H1 (cell line): ENCODE results near the gene SERPINF2. TPM values are rescaled to one million over a fixed set of nuclear protein-coding genes. Genes with fewer than 3 reads are reported as not detected.

ENCODE experiments used
- CTCF ChIA-PET: fragments of 300-600 bp; sonication (Branson Sonifier 250); formaldehyde crosslinking; loops from one replicate; lab custom pipeline; 2021; ENCODE audit not compliant: partially characterized antibody; lab: Charles Lee
- POLR2A ChIA-PET: fragments of 300-600 bp; sonication (Branson Sonifier 250); formaldehyde crosslinking; loops from one replicate; lab custom pipeline; 2021; ENCODE audit warnings: inconsistent platforms; ENCODE audit not compliant: partially characterized antibody; lab: Charles Lee
- DNase-seq, 2 experiments: peaks; one replicate each; pipeline versions ENCODE4 v3.0.0 to v3.0.0-alpha.2; 2010 to 2022; ENCODE audit warnings: low spot score in 2 of 2, low read depth in 1 of 2, mixed read lengths in 1 of 2
- FAIRE-seq: peaks from 2 replicates; lab custom pipeline; 2011; peaks lifted over from hg19 to GRCh38; lab: Jason Lieb, UNC
- H2AFZ ChIP-seq: 2 replicates; pipeline ENCODE4 v1.8.1; 2012; ENCODE audit warnings: low read length, inconsistent platforms
- H2AK5ac ChIP-seq: 2 replicates; pipeline ENCODE4 v1.6.1; 2013; ENCODE audit warnings: low read depth, low read length
- H2BK120ac ChIP-seq: replicated peaks from 2 replicates; pipeline ENCODE3; 2013; ENCODE audit warnings: low read depth, low read length, inconsistent platforms
- H2BK12ac ChIP-seq: 2 replicates; pipeline ENCODE4 v1.6.1; 2013; ENCODE audit warnings: low read depth, low read length
- H2BK15ac ChIP-seq: 2 replicates; pipeline ENCODE4 v1.6.1; 2013; ENCODE audit warnings: low read length
- H2BK20ac ChIP-seq: 2 replicates; pipeline ENCODE4 v1.6.1; 2013; ENCODE audit warnings: low read length
- H2BK5ac ChIP-seq: 2 replicates; pipeline ENCODE4 v1.6.1; 2013; ENCODE audit warnings: low read depth, low read length
- H3K14ac ChIP-seq: 2 replicates; pipeline ENCODE4 v1.6.1; 2013; ENCODE audit warnings: inconsistent platforms; ENCODE audit not compliant: insufficient read length
- H3K18ac ChIP-seq: 2 replicates; pipeline ENCODE4 v1.6.1; 2013; ENCODE audit warnings: low read length; ENCODE audit errors: extremely low read depth
- H3K23ac ChIP-seq: 2 replicates; pipeline ENCODE4 v1.6.1; 2013; ENCODE audit warnings: inconsistent platforms; ENCODE audit not compliant: insufficient read length
- H3K23me2 ChIP-seq: 2 replicates; pipeline ENCODE4 v1.6.1; 2013; ENCODE audit warnings: low read depth, low read length
- H3K27ac ChIP-seq: 2 replicates; pipeline ENCODE4 v1.6.1; 2011; ENCODE audit warnings: low read depth, low read length, inconsistent platforms
- H3K27me3 ChIP-seq, 4 experiments: replicated peaks in 1 of 4; 1 replicate in 1 of 4; 2 replicates in 3 of 4; pipeline versions ENCODE4 v1.6.1 to v1.8.1; 2011 to 2013; ENCODE audit warnings: low read length in 3 of 4, mild to moderate bottlenecking in 3 of 4, inconsistent platforms in 2 of 4, mixed read lengths in 2 of 4, moderate library complexity in 1 of 4; ENCODE audit not compliant: control insufficient read depth in 3 of 4, insufficient read depth in 3 of 4; ENCODE audit errors: extremely low read depth in 1 of 4
- H3K36me3 ChIP-seq, 4 experiments: 2 replicates each; pipeline versions ENCODE4 v1.6.1 to v1.8.1; 2011 to 2013; ENCODE audit warnings: mild to moderate bottlenecking in 4 of 4, low read length in 3 of 4, moderate library complexity in 2 of 4, control low read depth in 1 of 4, inconsistent platforms in 1 of 4; ENCODE audit not compliant: insufficient read depth in 4 of 4, control insufficient read depth in 2 of 4
- H3K4ac ChIP-seq: replicated peaks from 2 replicates; pipeline ENCODE3; 2013; ENCODE audit warnings: low read length, low read depth, mixed read lengths, inconsistent platforms; ENCODE audit not compliant: insufficient read length
- H3K4me1 ChIP-seq, 4 experiments: replicated peaks in 1 of 4; 1 replicate in 1 of 4; 2 replicates in 3 of 4; pipeline versions ENCODE4 v1.6.1 to v1.8.1; 2011 to 2013; ENCODE audit warnings: low read length in 3 of 4, inconsistent platforms in 2 of 4, mixed read lengths in 1 of 4; ENCODE audit not compliant: insufficient read depth in 4 of 4, control insufficient read depth in 3 of 4
- H3K4me2 ChIP-seq, 2 experiments: 2 replicates each; pipeline versions ENCODE4 v1.6.1 to v1.8.1; 2011 to 2013; ENCODE audit warnings: low read depth in 2 of 2, low read length in 2 of 2, control low read depth in 1 of 2, inconsistent platforms in 1 of 2, mild to moderate bottlenecking in 1 of 2; ENCODE audit not compliant: insufficient read depth in 1 of 2
- H3K4me3 ChIP-seq, 4 experiments: fragments of 200-600, 300-600 bp in 1 of 4; sonication (generic), shearing (Covaris generic), sonication (Bioruptor Twin) in 1 of 4; 2 replicates each; pipeline versions ENCODE4 v1.5.1 to v1.8.1; 2011 to 2016; ENCODE audit warnings: low read length in 4 of 4, low read depth in 3 of 4, control low read depth in 2 of 4, inconsistent platforms in 2 of 4, mild to moderate bottlenecking in 2 of 4, mixed read lengths in 1 of 4, moderate library complexity in 1 of 4; ENCODE audit not compliant: insufficient read depth in 2 of 4; ENCODE audit errors: extremely low read depth in 1 of 4
- H3K56ac ChIP-seq: replicated peaks from 2 replicates; pipeline ENCODE3; 2013; ENCODE audit warnings: low read depth, mild to moderate bottlenecking, mixed read lengths, low read length, inconsistent platforms; ENCODE audit not compliant: insufficient read length
- H3K79me1 ChIP-seq: 2 replicates; pipeline ENCODE4 v1.6.1; 2013; ENCODE audit warnings: low read depth, low read length, control low read depth
- H3K79me2 ChIP-seq, 2 experiments: 2 replicates each; pipeline versions ENCODE4 v1.6.1 to v1.8.1; 2012 to 2013; ENCODE audit warnings: low read length in 2 of 2, mild to moderate bottlenecking in 2 of 2, inconsistent platforms in 1 of 2; ENCODE audit not compliant: insufficient read depth in 2 of 2, control insufficient read depth in 1 of 2
- H3K9ac ChIP-seq, 4 experiments: replicated peaks in 1 of 4; 1 replicate in 1 of 4; 2 replicates in 3 of 4; pipeline versions ENCODE4 v1.6.1 to v1.8.1; 2011 to 2013; ENCODE audit warnings: low read depth in 3 of 4, low read length in 3 of 4, control low read depth in 2 of 4, mild to moderate bottlenecking in 2 of 4, moderate library complexity in 2 of 4, inconsistent platforms in 1 of 4; ENCODE audit errors: extremely low read depth in 1 of 4
- H3K9me3 ChIP-seq, 2 experiments: 2 replicates each; pipeline versions ENCODE4 v1.6.1 to v1.8.1; 2012 to 2013; ENCODE audit warnings: mild to moderate bottlenecking in 2 of 2, moderate library complexity in 2 of 2, control low read depth in 1 of 2, inconsistent platforms in 1 of 2, low read depth in 1 of 2, low read length in 1 of 2, mixed read lengths in 1 of 2; ENCODE audit not compliant: insufficient read depth in 2 of 2
- H4K20me1 ChIP-seq, 2 experiments: replicated peaks in 1 of 2; 2 replicates each; pipeline versions ENCODE3 to v1.8.1; 2011 to 2013; ENCODE audit warnings: inconsistent platforms in 2 of 2, low read length in 2 of 2, mild to moderate bottlenecking in 1 of 2; ENCODE audit not compliant: insufficient read depth in 2 of 2, control insufficient read depth in 1 of 2
- H4K5ac ChIP-seq: 2 replicates; pipeline ENCODE4 v1.6.1; 2013; ENCODE audit warnings: low read length, low read depth, mixed read lengths, inconsistent platforms; ENCODE audit not compliant: insufficient read length
- H4K8ac ChIP-seq: 2 replicates; pipeline ENCODE4 v1.8.0; 2013; ENCODE audit warnings: mild to moderate bottlenecking, moderate library complexity, low read length, inconsistent platforms; ENCODE audit not compliant: insufficient read depth; ENCODE audit errors: extremely low read depth
- H4K91ac ChIP-seq: replicated peaks from 2 replicates; pipeline ENCODE3; 2013; ENCODE audit warnings: low read length, mixed read lengths, inconsistent platforms; ENCODE audit not compliant: insufficient read length
- E2F6 ChIP-seq: IDR thresholded peaks from 2 replicates; pipeline ENCODE4 v1.6.1; 2012; ENCODE audit warnings: inconsistent platforms
- FOSL1 ChIP-seq: IDR thresholded peaks from 2 replicates; pipeline ENCODE4 v1.6.1; 2011; ENCODE audit warnings: mild to moderate bottlenecking, low read depth, low read length, moderate library complexity; ENCODE audit not compliant: insufficient read depth
- KDM1A ChIP-seq: fragments of 200-600, 300-600 bp; sonication (generic); IDR thresholded peaks from 2 replicates; pipeline ENCODE4 v1.7.1; 2016; ENCODE audit warnings: mild to moderate bottlenecking, low read length, borderline replicate concordance
- MAFK ChIP-seq: IDR thresholded peaks from 2 replicates; pipeline ENCODE4 v1.6.1; 2012; ENCODE audit warnings: low read depth, mild to moderate bottlenecking, improper control_type of control experiment, low read length
- RNF2 ChIP-seq: fragments of 200-900, 300-1000 bp; sonication (generic); IDR thresholded peaks from 2 replicates; pipeline ENCODE4 v1.7.1; 2016; ENCODE audit warnings: borderline replicate concordance, low read depth, mild to moderate bottlenecking, antibody characterized with exemption, low read length; ENCODE audit not compliant: poor library complexity, severe bottlenecking; ENCODE audit errors: missing control alignments
- SIN3A ChIP-seq, 2 experiments: IDR thresholded peaks in 1 of 2; conservative IDR thresholded peaks in 1 of 2; 2 replicates each; pipeline ENCODE4 v1.6.1; 2011 to 2012; ENCODE audit warnings: low read length in 2 of 2, improper control_type of control experiment in 1 of 2, low read depth in 1 of 2, mild to moderate bottlenecking in 1 of 2
- SP1 ChIP-seq: IDR thresholded peaks from 2 replicates; pipeline ENCODE4 v1.6.1; 2011; ENCODE audit warnings: low read depth, low read length
- SUZ12 ChIP-seq: fragments of 200-600 bp; sonication (generic); IDR thresholded peaks from 2 replicates; pipeline ENCODE4 v1.6.1; 2012; ENCODE audit warnings: mild to moderate bottlenecking, inconsistent platforms, low read length, moderate library complexity, mixed read lengths
- TCF12 ChIP-seq: IDR thresholded peaks from 2 replicates; pipeline ENCODE4 v1.6.1; 2011; ENCODE audit warnings: low read depth, mild to moderate bottlenecking, low read length
- WGBS, 2 experiments: shearing (Covaris generic) in 1 of 2; methylation state at CpG; one replicate each; pipeline versions ENCODE4 v1.1.6 to v1.1.7; 2013 to 2015; ENCODE audit warnings: low lambda C conversion rate in 2 of 2, mixed read lengths in 2 of 2, inconsistent platforms in 1 of 2, low coverage in 1 of 2, missing lambda C conversion rate in 1 of 2; ENCODE audit not compliant: insufficient replicate concordance in 2 of 2, insufficient coverage in 1 of 2, insufficient read length in 1 of 2; ENCODE audit errors: extremely low coverage in 1 of 2, missing lambda C conversion rate in 1 of 2; 5-methylcytosine and 5-hydroxymethylcytosine counted together
- polyA plus RNA-seq, 7 experiments: library from polyadenylated mRNA; depleted of rRNA in 3 of 7; stranded (reverse) in 5 of 7; unstranded in 2 of 7; fragments of >200 nt in 5 of 7; fragments of 200-250 nt in 2 of 7; gene quantifications; 1 replicate in 5 of 7; 2 replicates in 1 of 7; 4 replicates in 1 of 7; pipeline versions ENCODE4 v1.2.1 to v1.2.3, GENCODE V29; 2011 to 2013; ENCODE audit warnings: missing spikeins in 2 of 7, mixed read lengths in 2 of 7
- total RNA-seq: library from RNA; stranded (reverse); fragmentation: NEBNext Ultra II Directional; extraction: Animal tissue kit (Norgen Biotek cat#: 25700); gene quantifications from 2 replicates; pipeline ENCODE4 v1.2.1, GENCODE V29; 2021

Gene SERPINF2
- total and polyA plus RNA-seq, 2 of the 8 experiments (the other 6 are each of a cell fraction or from before 2014, with no cell fraction given), result 1.8 to 3.2 TPM

- no peak overlapping the region for H3K4ac ChIP-seq
- no peak overlapping the region for H4K5ac ChIP-seq
- 88% methylated on average over 19 of the region's 25 CpGs; no CpG with 5 or more reads in 1 of the 2 experiments for WGBS, 2 experiments
- no peak overlapping the region for H2BK120ac ChIP-seq
- peak overlapping the region; percentile 39; the same call in 1 of the 2 replicates for H2BK12ac ChIP-seq
- POLR2A ChIA-PET, result interaction anchor here (1.2 to 2.6 kb wide), 6 partner anchors 9 to 47 kb away, joined by 3 to 9 read pairs (median 4); partner anchors contain the start of gene SERPINF1
- no peaks in the 10 kb centered on the region; a peak in 1 of 4 replicates for H3K9me3 ChIP-seq
- no peak overlapping the region; the same call in 1 of the 2 replicates for H3K18ac ChIP-seq
- H2AFZ ChIP-seq, result no peak overlapping the region
- DNase-seq, result no peak
- H3K4me2 ChIP-seq, result no peak overlapping the region
- H3K27me3 ChIP-seq, result no peaks in the 10 kb centered on the region
- H4K91ac ChIP-seq, result no peak overlapping the region
- H3K79me2 ChIP-seq, result no peaks in the 10 kb centered on the region
- no peak overlapping the region for H3K27ac ChIP-seq
- no peak overlapping the region for H2AK5ac ChIP-seq
- no peak overlapping the region for H2BK20ac ChIP-seq
- H3K56ac ChIP-seq, result no peak overlapping the region
- no peak for FAIRE-seq
- peaks cover 0 to 7% (median 1%) of the 10 kb centered on the region in 4 experiments; a peak in 4 of 7 replicates for H3K4me1 ChIP-seq
- no peaks in the 10 kb centered on the region for H3K23me2 ChIP-seq
- H4K8ac ChIP-seq, result no peak overlapping the region
- H2BK15ac ChIP-seq, result no peak overlapping the region
- H2BK5ac ChIP-seq, result no peak overlapping the region
- H3K36me3 ChIP-seq, result no peaks in the 10 kb centered on the region
- H4K20me1 ChIP-seq, result peaks cover 0 to 2% of the 10 kb centered on the region in 2 experiments
- H3K79me1 ChIP-seq, result no peaks in the 10 kb centered on the region
- H3K23ac ChIP-seq, result no peak overlapping the region
- CTCF ChIA-PET, result interaction anchor here (0.7 to 1.4 kb wide), 5 partner anchors 12 to 38 kb away, joined by 3 to 4 read pairs (median 3); no protein-coding TSS in a partner anchor
- H3K9ac ChIP-seq, result no peak overlapping the region
- no peak overlapping the region for H3K14ac ChIP-seq
- no peak overlapping the region for H3K4me3 ChIP-seq
- TF ChIP-seq TCF12, result no peak
- no peak for TF ChIP-seq RNF2
- TF ChIP-seq SP1, result no peak
- TF ChIP-seq KDM1A, result no peak
- no peak for TF ChIP-seq MAFK
- no peak for TF ChIP-seq SIN3A (conservative IDR thresholded peaks at IDR 0.05 in 1 of 2, IDR thresholded peaks at IDR 0.05 in 1 of 2; ENCODE audit: low read depth in 1 of 2, low read length in 2 of 2)
- no peak for TF ChIP-seq E2F6
- TF ChIP-seq SUZ12, result no peak
- TF ChIP-seq FOSL1, result no peak
These were observed 6.1 kb upstream of the SERPINF2 start for GRCh38 chr17:1736348-1737281.
